ENCODE results near the gene OR2C1.

OR2C1 gene

DNA sequence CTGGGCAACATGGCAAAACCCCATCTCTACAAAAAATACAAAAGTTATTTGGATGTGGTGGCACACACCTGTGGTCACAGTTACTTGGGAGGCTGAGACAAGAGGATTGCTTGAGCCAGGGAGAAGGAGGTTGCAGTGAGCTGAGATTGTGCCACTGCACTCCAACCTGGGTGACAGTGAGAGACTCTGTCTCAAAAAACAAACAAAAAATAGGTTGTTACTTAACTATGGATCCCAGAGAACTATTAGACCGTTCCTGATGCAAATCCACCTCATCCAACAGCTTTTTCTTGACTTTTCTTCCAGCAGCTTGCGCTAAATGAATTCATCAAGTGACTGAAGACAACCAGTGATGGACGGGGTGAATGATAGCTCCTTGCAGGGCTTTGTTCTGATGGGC is at the start of gene OR2C1:
TSS of gene OR2C1 (plus strand) at position 301 of the 400 bp plus-strand sequence. CDS start at position 353, 52 bp downstream.
- DNase-seq = no peak

DNA sequence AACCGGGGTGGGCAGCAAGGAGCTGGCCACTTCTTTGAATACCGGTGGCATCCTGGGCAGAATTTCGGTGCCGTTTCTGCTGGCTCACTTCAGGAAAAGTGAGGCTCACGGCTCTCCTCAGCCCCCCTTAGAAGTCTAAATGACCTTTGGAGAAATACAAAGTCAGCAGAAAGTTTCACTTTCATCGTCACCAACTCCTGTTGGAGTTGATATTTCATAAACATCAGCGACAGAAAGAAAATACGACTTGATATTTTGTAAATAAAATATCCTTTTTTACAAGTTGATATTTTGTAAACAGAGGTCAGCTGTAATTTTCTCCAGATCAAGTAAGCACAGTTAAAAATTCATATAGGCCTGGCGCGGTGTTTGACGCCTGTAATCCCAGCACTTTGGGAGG is 49.6 kb upstream of the OR2C1 start:
- no peak for DNase-seq

DNA sequence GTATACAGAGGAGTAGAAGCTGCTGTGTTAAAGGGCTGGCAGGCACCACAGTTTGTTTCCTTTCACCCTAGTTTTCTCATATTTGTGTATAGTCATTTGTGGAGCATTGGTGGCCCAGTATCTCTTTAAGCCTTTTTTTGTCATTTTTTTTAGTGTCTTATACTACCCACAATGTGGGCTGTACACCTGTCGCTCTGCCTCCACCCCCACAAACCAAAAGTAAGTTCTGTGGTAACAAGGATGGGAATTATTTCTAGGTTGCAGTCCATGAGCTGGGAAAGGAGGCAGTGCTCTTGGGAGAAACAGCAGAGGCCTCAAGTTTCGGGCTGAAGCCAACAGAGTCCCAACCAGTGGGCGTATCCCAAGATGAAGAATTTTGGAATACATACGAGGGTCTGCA is 44.2 kb upstream of the OR2C1 start:
- DNase-seq = no peak

DNA sequence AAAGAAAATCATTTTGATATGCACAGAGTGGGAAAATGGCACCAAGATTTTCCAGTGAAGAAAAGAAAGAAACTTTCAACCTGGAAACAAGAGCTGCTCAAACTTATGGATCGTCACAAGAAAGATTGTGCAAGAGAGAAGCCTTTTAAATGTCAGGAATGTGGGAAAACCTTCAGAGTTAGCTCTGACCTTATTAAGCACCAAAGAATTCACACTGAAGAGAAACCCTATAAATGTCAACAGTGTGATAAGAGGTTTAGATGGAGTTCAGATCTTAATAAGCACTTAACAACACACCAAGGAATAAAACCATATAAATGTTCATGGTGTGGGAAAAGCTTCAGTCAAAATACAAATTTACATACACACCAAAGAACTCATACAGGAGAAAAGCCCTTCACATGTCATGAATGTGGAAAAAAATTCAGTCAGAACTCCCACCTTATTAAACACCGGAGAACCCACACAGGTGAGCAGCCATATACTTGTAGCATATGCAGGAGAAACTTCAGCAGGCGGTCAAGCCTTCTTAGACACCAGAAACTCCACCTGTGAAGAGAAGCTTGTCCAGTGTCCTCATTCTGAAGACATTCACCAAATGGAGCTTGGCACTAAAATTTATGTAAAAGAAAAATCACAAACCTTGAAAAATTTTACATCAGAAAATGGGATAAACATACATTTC is 38.2 kb upstream of the OR2C1 start:
- peak; percentile 6 for DNase-seq

DNA sequence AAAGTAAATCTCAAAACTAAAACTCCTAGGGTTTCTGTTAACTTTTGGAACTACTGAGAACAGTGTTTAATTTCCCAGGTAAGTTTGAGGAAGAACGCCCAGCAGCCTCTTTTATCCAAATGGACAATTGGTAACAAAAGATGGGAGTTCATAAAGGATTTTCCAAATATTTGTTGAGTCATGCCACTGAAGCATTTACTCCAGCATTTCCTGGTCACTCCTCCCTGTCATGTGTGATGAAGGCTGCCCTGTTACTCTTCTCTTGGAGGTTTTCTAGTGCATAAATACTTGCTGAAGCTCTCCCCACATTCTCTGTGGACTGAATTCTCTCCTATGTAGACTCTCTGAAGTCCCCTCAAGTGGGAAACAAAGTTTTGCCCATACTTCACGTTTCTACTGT is 33.9 kb upstream of the OR2C1 start:
- no peak for DNase-seq

DNA sequence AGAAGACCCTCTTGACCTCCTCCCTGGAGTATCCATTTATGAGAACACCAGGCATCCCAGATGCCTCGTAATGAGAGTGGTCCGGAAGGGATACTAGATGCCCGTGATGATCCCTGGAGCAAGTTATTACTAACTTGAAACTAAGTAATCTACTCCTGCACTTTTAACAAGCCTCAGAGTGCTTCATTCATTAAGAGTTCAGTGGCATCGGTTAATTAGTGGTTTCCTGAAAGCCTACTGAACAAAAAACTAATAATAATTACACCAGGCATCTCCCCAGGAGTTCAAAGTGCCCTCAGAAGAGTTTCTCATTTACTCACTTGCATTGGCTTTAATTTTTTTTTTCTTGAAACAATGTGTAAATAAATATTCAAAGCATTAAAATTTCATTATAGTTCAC is 28.2 kb upstream of the OR2C1 start:
- DNase-seq = no peak

DNA sequence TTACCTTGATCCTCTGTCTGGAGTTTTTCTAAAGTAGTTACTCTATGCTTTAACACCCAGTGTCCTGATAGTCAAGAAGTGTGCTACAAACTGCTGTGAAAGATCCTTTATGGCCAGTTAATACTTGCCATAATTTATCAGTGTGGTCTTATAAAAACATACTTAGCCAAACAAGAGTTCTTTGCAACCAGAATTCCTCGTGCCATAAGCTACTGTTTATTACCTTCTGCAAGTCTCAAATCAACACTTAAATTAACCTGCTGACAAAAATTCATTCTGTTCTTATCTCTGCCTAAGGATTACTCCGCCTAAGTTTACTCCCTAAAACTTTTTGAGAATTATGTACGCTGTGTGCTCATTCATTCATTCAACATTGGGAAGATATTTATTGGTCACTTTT is 27.6 kb upstream of the OR2C1 start:
- no peak for DNase-seq

DNA sequence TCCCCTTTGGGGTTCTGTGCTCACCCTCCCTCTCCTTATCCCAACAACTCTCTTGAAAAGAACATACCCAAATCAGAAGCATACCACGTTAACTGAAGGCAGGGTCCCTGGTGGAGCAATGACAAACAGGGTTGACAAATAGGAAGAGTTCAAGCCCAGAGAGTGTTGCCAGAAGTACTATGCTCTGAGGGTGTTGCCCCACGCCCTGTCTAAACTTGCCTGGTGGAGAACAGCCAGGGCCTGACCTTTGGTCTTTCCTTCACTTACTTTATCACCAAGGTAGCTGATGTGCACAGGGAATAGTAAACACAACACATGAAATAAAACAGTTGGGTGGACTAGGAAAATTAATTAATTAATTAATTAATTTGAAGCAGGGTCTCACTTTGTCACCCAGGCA is 27.0 kb upstream of the OR2C1 start:
- no peak for DNase-seq

DNA sequence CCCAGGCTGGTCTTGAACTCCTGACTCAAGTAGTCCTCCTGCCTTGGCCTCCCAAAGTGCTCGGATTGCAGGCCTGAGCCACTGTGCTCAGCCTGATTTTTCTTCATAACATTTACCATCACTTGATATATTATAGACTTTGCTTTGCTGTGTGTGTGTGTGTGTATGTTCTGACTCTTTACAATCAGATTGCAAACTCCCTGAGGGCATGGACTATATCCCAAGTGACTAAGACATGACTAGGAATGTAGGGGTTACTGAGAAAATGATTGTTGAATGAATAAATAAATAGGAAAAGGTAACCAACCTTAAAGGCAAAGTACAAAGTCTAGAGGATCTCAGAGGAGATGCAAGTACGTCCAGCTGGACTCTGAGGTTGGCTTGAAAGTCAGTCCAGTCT is 9.6 kb upstream of the OR2C1 start:
- DNase-seq = no peak

DNA sequence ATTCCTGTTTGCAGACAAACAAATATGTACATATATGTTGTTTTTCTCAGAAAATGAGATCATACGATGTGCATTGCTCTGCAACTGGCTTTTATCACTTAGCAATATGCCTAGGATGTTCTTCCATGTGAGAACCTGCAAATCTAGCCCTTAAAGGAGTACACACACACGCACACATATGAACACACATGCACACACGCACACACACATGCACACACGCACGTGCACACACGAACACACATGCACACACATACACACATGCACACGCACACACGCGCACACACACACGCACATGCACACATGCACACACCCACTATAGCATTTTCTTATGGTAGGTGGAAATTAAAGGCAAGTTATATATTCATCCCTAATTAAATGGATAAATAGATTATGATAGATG is 8.1 kb upstream of the OR2C1 start:
- no peak for DNase-seq

DNA sequence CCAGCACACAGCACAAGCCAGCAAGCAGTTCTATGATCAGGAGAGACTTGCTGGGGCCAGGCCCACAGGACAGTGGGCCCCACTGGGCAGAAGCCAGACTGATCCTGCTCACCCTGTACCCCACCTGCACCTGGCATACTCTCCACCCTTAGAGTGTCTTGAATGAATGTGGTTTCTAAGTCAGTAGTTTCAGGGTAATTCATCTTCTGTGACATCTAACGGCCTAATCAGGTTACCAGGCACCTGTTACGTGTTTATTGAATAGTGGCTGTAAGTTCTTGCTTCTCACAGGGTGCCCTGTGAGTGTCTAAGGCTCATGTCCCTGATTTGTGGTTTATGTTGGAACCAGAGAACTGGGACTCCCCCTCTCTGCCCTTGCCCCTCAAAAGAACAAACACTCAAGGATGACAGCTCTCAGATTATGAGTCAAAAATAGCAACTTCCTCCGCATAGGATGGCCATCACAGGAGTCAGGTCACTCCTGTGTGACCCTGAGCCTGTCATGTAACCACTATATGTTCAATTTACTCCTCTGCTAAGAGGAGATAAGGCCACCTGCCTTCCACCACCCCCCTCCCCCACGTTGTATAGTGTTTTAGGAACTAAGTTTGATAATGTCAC is 7.0 kb upstream of the OR2C1 start:
- DNase-seq = no peak

DNA sequence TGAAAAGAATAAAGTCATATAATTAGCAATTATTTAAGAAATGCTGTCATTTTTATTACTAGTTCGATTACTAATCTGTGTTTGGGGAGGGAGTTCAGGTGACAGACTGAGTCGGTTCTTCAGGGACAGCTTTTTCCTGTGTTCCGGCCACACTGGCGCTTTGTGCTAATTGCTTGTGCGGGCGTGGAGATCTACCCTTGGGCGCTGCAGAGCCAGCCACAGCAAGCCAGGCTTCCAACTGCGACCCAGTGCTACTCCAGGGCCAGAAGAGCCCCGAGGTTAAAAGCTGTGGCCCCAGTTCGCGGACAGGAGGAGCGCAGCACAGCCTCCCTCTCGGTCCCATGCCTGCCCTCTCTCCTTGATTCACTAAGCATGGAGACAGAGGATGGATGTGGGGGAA is 6.5 kb upstream of the OR2C1 start:
- DNase-seq = no peak

DNA sequence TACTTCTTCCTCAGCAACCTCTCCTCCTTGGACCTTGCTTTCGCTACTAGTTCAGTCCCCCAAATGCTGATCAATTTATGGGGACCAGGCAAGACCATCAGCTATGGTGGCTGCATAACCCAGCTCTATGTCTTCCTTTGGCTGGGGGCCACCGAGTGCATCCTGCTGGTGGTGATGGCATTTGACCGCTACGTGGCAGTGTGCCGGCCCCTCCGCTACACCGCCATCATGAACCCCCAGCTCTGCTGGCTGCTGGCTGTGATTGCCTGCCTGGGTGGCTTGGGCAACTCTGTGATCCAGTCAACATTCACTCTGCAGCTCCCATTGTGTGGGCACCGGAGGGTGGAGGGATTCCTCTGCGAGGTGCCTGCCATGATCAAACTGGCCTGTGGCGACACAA is 429 bp downstream of the OR2C1 start:
- DNase-seq = no peak

DNA sequence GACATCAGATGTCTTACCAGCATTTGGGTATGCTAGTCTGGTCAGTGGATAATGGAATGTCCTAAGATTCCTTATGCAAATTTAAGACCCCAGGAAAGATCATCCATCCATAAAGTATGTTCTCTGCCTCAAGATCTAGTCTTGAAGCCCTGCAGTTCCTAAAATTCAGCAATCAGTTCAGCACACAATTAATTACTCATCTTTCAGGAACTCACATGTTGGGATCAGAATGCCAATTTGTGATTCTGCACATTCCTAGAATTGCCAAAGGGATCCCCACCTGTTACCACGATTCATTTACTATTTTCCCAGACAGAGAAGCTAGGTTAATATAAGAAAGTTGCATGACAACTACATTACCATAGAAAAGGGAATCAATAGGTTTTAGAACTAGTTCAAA is 3.2 kb downstream of the OR2C1 start:
- DNase-seq = no peak

DNA sequence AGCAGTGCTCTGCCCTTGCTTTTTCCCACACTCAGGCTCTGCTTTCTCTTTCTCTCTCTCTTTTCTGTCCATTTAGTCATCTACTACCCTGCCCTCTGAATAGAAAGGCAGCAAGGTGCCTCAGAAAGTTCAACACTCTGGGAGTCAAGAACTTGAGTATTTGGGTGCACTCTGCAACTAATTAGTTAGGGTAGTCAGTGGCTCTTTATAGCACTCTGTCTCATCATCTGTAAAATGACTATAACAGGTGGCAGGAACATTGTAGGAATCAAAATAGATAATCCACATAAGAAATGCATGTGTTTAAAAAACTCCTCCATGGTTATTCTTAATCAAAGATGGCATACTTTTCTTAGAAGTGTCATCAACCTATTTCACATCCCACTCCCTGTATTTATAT is 7.2 kb downstream of the OR2C1 start:
- no peak for DNase-seq

DNA sequence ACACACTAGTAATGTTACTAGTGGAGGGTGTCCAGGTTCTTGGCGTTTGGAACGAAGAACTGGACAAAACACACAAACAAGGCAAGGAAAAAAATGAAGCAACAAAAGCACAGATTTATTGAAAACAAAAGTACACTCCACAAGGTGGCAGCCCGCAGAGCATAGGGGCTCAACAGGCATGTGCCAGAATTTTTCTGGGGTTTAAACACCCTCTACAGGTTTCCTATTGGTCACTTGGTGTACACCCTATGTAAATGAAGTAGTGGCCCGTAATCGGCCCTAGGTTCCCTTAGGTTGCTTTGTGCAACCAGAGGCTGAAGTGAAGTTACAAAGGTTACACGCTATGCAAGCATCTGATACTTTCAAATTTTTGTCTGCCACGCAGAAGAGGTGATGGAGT is 8.1 kb downstream of the OR2C1 start:
- no peak for DNase-seq

DNA sequence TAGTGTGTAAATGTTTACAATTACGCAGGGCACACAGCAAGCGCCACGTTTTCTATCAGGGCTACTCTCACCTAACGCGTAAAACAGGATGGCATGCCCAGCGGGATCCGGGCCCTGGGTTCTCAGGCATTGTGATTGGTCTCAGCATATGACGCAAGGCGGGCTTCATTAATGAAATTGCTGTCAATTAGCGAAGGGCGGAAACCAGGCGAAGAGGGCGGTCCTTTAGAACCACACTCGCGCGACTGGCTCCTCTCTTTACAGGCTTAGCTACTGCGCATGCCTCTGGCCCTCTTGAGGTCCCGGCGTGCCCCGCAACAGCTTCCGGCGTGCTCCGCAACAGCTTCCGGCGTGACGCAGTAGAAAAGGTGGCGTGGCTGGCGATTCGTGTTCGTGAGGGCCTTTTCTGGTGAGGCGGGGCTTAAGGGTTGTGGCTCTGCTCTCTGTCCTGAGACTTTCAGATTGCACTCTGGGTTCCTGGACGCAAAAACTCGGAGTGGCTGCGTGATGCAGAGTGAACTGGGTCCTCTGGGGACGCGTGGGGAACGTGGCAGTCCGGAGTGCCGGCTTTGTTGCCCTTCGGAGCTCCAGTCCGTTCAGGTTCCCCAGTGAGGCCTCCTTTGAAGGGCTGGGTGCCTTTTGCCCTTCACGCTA is 9.2 kb downstream of the OR2C1 start:
- DNase-seq = peak; percentile 72

DNA sequence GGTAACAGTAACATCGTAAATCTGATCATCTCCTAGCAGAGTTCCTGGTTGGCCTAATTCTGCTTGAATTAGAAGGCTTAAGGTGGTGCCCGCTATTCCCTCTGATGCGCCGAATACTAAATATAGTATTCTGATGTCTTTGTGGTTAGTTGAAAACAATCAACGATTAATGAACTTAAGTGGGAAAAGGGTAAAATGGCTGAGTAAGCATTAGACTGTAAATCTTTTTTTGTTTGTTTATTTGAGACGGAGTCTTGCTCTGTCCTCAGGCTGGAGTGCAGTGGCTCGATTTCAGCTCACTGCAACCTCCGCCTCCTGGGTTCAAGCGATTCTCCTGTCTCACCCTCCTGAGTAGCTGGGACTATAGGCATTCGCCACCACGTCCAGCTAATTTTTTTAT is 13.4 kb downstream of the OR2C1 start:
- DNase-seq = no peak

DNA sequence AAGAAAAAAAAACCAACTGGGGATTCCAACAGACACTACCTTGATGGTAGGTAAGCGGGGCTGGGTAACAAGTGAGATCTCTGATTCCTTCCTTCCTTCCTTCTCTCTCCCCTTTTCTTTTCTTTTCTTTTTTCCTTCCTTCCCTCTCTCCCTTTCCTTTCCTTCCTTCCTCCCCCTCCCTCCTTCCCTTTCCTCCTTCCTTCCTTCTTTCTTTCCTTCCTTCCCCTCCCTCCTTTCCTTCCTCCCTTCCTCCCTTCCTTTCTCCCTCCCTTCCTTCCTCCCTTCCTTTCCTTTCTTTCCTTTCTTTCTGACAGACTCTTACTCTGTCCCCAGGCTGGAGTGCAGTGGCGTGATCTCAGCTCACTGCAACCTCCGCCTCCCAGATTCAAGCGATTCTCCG is 20.0 kb downstream of the OR2C1 start:
- DNase-seq = no peak

DNA sequence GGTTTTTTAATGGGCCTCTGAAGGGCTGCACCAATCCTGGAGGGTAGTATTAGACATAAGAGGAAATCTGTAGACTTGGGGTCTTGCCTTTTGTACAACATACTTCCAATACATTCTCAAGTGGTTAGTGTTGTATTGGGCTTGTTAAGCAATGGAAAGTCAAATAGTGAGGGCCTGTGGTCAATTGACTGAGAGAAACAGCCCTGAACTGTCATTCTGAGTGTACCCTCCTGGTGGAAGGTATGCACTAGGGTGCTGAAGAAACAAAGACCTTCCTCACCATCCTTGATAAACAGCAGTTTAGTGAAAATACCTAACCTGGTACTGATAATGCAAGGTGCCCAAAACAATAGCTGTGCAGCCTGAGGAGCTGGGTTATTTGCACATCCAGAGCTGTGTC is 22.2 kb downstream of the OR2C1 start:
- DNase-seq = no peak

DNA sequence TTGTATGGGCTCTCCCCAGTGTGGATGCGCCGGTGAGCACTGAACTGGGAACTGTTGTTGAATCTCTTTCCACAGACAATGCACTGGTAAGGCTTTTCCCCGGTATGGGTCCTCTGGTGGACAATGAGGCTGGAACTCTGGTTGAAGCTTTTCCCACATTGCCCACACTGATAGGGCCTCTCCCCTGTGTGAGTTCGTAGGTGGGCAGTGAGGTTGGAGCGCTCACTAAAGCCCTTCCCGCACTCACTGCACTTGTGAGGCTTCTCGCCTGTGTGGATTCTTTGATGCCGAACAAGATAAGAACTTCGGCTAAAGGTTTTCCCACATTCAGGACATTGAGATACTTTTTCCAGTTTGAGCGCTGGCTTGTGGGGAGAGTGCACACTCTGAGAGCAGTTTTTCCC is 27.4 kb downstream of the OR2C1 start:
- DNase-seq = no peak

DNA sequence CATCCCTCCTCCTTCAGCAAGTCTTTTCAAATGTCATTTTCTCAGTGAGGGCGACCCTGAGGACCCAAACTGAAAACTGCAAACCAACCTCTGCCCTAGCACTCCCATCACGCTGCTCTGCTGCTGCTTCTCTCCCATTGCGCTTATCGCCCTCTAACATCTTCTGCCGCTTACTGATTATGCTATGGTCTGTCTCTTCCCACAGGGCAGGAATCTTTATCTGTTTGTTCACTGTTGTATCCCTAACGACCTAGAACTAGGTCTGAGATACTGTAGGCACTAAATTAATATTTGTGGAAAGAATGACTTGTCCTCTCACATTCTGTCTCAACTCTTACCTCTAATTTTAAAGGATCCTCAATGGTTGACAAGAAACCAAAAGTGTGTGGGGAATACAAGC is 32.6 kb downstream of the OR2C1 start:
- no peak for DNase-seq

DNA sequence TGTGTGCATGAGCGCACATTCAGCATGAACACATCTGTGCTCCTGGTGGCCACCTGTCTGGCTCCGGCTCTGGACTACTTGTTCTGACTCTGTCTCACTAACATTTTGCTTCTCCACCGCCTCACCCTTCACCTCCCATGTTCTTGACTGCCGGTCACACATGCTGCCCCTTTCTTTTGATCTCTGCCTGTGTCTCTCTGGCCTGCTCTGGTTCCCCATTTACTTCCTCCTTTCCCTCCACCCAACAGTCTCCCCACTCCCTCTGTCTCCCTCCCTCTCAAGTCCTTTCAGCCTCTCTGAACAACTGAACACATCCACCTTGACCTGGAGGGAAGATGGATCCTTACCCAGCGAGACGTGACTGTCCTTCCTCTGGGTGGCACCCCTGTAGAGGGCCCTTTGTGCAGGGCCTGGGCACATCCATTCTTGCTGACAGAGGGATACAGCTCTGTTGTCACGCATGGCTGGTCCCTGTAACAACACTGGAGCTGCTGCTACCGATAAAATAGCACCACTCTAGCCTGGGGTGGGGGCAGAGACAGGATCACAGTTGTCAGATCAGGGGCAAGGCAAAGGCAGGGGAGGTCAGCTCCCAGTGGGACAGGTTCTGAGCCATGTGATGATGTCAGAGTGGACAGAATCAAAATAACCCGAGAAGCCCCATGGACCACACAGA is 34.1 kb downstream of the OR2C1 start:
- no peak for DNase-seq

DNA sequence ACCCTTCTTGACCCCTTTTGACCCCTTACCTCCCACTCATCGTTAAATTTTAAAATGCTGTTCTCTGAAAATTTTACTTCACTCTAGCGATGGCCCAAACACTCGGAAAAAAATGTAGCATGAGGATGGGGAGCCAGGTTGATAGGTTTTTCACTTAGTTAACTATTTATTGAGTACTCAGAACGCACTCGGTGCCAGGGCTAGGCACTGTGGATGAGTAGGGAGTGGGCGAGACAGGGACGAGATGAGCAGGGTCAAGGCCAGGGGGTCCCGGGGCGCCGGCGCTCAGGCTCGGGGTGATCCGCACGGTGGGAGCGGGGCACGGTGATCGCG is 44.7 kb downstream of the OR2C1 start:
- no peak for DNase-seq
